ENCODE measurements around the gene SMIM1.

Gene SMIM1, protein sequence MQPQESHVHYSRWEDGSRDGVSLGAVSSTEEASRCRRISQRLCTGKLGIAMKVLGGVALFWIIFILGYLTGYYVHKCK

DNA sequence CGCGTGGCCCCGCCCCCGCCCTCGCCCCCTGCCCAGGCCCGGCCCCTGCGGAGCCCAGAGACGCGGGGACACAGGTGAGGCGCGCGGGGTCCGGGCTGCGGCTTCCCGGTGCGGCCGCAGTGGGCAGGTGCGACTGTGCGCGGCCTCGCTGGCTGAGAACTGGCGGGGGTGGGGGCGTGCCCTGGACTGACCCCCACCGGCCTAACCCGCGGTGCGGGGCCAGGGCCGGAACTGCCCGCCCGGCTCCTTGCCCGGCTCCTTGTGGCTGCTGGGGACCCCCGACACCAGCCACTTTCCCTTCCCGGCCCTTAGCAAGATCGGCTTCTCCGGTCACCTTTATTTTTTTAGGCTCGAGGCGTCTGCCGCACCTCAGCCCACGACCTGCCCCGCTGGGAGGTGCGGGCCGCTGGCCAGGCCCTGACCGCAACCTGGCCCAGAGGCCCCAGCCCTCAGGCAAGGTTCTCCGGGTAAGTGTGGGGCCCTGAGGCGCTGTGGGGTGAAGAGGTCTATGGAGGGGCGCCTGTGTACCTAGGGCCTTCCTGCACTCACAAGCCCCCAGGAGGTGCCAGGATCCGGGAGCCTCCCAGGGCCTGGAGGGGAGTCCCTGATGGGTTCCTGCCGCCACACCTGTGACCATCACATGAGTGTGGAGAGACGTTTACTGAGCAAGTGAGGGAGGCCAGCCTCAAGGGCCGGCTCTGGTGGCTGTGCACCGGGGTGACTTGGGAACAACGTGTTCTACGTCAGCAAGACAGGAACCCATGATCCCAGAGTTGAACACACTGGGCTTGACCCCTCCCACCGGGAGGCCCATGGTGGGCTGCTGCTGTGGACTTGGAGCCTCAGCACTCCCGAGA lies at the start of gene SMIM1:
Gene SMIM1 (plus strand): TSS at position 35 of the 857 bp plus-strand sequence. CDS start 2,625 bp downstream, outside the sequence.
- no peak for DNase-seq

DNA sequence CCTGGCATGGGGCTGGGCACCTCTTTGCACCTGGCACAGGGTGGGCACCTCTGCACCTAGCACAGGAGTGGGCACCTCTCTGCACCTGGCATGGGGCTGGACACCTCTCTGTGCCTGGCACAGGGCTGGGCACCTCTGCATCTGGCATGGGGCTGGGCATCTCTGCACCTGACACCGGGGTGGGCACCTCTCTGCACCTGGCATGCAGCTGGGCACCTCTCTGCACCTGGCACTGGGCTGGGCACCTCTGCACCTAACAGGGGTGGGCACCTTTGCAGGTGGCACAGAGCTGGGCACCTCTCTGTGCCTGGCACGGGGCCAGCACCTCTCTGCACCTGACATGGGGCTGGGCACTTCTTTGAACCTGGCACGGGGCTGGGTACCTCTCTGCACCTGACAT lies 49.7 kb upstream of the SMIM1 start:
- DNase-seq, result no peak

DNA sequence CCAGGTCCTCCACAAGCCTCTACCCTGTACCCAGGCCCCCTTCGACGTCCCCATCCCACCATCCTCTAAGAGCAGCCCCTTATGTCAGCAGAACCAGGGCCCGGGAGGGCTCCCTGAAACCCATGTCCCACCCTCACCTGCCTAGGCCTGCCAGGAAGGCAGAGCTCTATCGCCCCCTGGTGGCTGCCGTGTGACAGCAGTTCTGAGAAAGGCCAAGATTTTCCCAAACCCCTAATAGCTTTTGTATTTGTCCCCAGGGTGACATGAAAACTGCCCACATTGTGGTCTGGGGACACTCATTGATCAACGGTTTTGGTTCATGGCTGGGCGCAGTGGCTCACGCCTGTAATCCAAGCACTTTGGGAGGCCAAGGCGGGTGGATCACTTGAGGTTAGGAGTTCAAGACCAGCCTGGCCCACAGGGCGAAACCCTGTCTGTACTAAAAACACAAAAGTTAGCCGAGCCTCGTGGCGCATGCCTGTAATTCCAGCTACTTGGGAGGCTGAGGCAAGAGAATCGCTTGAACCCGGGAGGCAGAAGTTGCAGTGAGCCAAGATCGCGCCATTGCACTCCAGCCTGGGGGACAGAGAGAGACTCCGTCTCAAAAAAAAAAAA lies 48.0 kb upstream of the SMIM1 start:
- DNase-seq, result peak in 48 of 56 donors; percentile 14 to 84 (median 50)

DNA sequence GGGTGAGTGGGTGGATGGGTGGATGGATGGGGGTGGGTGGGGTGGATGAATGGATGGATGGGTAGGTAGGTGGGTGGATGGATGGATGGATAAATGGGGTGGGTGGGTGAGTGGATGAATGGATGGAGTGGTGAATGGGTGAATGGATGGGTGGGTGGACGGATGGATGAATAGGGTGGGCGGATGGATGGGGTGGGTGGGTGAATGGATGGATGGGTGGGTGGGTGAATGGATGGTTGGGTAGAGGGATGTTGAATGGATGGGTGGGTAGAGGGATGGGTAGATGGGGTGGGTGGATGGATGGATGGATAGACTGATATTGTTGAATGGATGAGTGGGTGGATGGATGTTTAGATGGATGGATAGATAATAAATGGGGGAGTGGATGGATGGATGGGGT lies 47.2 kb upstream of the SMIM1 start:
- no peak for DNase-seq

DNA sequence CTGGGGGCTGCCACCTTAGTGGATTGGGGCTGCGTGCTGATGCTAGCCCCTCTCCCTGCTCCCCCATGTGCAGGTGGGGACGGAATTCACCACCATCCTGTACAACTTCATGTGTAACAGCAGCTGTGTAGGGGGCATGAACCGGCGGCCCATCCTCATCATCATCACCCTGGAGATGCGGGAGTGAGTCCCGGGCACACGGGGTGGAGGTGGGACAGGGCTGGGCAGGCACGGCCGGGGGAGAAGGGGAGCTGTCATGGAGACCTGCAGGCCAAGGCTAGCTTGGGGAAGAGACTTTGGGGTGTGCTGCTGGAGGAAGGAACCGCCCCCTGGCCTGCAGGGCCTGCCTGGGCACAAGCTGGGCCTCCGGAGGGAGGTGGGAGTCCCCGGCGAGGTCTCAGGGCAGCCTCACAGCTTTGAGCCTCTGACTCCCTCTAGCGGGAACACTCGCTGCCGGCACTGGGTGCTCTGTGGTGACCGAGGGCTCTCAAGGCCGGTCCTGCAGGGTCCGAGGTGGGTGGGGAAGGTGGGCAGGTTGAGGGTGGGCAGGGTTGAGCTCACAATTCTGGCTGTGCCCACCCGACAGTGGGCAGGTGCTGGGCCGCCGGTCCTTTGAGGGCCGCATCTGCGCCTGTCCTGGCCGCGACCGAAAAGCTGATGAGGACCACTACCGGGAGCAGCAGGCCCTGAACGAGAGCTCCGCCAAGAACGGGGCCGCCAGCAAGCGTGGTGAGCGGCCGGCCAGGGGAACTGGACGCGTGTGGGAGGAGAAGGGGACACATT lies 45.3 kb upstream of the SMIM1 start:
- peak in 30 of 56 donors; percentile 6 to 74 (median 26) for DNase-seq

DNA sequence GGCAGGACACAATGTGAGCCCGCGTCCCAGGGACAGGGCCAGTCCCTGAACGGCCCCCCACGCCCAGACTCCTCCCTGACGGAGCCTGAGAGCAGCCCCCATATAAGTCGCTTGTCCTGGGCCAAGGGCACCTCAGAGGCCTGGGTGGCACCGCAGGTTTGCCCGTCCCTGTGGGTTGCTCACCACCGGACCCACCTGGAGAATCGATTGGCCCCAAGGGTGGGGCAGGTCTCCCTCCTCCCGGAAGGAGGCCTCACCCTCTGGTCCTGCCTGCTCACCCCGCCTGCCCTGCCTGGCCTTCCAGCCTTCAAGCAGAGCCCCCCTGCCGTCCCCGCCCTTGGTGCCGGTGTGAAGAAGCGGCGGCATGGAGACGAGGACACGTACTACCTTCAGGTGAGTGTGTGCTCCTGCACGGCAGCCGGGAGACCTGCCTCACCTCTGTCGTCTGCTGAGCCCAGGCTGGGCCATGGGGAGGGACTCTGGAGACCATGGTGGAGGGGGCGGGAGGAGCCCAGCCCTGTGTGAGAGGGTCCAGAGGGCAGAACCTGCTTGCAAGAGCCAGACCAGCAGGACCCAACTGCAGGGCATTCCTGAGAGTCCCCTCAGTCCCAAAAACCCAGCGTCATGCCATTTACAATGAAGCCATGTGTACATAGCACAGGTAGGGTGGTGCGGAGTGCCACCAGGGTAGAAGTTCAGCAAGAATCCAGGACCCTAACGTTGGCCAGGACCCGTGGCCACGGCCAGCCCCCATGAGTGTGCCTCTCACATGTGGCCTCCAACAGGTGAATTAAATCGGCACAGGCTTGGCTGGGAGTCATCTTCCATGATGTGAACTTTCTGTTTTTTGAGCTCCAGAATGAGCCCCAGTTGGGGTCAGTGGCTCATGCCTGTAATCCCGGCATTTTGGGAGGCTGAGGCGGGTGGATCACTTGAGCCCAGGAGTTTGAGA lies 44.4 kb upstream of the SMIM1 start:
- no peak for DNase-seq

DNA sequence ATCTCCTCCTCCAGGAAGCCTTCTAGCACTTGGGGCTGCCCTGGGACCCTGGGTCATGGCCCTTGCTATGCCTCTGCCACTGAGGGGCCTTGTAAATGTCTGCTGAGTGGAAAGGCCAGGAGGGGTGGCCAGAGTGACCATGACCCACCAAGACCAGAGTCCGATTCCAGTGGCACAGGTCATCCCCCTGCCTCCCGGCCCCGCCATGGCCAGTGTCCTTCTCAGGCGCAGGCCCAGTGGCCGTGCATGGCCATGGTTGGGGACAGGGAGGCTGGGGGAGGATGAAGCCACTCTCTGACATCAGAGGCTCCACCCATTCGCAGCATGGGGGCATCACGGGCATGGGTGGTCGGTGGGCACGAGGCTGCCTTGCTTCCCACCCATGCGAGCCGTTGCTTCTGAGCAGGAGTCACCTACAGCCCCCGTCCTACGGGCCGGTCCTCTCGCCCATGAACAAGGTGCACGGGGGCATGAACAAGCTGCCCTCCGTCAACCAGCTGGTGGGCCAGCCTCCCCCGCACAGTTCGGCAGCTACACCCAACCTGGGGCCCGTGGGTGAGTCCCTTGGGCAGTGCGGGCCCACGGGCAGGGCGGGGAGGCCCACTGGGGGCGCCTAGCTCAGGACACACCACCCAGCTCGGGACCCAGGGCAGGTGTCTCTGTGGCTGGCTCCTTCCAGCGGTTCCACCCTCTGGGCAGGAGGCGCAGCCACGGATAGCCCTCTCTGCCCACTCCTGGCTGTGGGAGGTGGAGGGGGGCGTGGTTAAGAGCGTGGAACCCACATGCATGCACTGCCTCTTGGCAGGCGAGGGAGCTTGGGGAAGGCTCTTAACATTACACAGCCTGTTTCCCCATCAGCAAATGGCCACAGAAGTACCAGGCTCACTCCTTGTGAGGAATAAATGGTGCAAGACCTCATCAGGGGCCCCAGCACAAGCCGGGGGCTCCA lies 42.7 kb upstream of the SMIM1 start:
- no peak for DNase-seq

DNA sequence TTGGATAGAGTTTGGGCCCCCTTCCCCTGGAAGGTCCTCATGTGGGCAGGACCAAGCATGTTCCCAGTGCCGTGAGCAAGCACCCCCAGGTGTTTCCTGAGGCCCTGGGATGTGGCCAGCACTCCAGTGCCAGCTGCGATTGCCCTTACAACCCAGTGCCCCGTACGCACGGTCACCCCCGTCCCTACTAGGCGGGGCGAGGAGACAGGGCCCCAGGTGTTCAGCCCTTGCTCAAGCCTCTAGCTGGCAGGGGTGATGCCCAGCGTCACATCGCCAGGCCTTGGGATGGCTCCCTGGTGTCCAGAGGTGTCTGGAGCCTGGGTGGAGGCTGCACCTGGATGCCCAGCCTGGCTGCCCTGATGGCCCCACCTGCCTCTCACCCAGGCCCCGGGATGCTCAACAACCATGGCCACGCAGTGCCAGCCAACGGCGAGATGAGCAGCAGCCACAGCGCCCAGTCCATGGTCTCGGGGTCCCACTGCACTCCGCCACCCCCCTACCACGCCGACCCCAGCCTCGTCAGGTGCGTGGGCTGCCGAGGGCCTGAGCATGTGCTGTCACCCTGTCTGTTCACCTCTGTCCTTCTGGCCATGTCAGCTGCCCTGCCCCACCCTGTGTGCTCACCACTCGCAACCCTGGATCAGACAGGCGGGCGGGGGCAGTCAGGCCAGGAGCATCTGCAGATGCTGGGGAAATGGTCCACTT lies 41.9 kb upstream of the SMIM1 start:
- no peak for DNase-seq

DNA sequence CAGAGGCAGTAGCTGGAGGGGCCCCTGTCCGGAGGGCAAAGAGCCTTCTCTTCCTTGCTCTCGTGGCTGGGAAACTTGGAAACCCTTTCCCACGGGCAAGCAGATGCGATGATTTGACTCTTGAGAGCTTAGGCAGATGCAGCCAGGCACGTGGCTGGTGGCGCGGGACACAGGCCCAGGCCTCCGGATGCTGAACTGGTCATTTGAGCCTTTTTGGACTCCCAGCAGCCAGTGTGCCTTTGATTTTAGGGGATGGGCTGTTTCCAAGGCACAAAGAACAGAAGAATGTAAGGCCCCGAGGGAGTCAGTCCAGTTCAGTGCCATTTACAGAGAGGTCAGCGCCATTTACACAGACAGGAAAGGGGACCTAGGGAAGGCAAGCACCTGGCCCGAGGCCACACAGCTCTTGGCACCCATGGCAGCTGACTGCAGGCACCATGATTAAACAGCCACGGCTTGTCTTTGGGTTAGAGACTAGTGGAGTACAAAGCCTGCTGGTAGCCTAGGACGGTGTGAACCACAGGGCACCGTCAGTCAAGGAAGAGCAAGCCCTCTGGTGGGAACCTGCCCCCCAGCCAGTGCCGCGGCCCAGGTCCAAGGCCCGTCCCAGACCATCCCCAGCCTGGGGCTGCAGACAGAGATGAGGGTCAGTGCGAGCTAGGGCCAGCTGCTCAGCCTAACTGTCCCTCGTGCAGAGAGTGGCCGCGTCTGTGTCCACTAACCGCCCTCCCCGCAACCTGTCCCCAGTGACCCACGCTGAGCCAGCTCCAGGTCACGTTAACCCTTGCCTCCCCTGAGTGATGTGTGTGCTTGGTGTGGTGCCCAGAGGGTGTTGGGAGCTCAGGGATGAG lies 40.7 kb upstream of the SMIM1 start:
- peak in 35 of 56 donors; percentile 6 to 65 (median 30) for DNase-seq

DNA sequence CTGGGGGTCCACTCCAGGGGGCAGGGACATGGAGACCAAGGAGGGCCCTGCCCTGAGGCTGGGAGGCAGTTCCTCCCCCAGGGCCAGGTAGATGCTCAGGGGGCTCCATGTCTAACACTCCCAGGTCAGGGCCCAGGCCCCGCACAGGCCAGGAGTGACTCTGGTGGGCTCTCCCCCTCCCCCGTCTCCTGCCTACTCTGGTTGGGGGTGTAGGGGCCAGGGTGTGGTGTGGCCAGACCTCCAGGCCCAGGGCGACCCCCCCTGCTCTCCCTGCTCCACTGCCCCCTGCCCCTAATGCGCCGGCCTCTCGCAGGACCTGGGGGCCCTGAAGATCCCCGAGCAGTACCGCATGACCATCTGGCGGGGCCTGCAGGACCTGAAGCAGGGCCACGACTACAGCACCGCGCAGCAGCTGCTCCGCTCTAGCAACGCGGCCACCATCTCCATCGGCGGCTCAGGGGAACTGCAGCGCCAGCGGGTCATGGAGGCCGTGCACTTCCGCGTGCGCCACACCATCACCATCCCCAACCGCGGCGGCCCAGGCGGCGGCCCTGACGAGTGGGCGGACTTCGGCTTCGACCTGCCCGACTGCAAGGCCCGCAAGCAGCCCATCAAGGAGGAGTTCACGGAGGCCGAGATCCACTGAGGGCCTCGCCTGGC lies 40.0 kb upstream of the SMIM1 start:
- no peak for DNase-seq

DNA sequence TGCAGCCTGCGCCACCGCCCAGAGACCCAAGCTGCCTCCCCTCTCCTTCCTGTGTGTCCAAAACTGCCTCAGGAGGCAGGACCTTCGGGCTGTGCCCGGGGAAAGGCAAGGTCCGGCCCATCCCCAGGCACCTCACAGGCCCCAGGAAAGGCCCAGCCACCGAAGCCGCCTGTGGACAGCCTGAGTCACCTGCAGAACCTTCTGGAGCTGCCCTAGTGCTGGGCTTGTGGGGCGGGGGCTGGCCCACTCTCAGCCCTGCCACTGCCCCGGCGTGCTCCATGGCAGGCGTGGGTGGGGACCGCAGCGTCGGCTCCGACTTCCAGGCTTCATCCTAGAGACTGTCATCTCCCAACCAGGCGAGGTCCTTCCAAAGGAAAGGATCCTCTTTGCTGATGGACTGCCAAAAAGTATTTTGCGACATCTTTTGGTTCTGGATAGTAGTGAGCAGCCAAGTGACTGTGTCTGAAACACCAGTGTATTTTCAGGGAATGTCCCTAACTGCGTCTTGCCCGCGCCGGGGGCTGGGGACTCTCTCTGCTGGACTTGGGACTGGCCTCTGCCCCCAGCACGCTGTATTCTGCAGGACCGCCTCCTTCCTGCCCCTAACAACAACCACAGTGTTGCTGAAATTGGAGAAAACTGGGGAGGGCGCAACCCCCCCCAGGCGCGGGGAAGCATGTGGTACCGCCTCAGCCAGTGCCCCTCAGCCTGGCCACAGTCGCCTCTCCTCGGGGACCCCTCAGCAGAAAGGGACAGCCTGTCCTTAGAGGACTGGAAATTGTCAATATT lies 39.3 kb upstream of the SMIM1 start:
- no peak for DNase-seq

DNA sequence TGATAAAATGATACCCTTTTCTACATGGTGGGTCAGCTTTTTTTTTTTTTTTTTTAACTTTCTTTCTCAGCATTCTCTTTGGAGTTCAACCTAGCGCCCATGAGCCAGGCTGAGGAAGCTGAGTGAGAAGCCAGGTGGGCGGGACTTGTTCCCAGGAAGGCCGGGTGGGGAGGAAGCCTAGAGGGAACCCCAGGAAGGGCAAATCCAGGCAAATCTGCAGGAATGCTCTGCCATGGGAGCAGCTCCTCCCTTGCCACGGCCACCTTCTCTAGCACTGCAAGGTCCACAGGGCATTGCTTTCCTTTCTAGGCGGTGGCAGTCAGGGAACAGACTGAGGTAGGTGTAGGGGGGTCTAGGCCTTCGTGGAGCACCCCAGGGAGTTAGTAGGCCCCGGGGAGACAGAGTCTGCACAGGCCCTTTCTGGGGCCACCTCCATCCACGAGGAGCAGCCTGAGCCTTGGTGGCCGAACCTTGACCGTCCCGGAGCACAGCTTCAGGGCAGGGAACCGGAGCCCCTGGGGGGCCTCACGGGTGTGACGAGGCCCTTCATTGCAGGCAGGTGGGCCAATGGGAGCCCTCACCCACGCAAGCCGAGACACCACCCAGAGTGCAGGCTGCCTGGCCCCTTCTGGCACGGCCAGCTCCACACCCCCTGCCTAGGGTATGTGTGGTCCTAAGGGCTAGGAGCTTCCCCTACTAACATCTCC lies 38.5 kb upstream of the SMIM1 start:
- DNase-seq, result no peak

DNA sequence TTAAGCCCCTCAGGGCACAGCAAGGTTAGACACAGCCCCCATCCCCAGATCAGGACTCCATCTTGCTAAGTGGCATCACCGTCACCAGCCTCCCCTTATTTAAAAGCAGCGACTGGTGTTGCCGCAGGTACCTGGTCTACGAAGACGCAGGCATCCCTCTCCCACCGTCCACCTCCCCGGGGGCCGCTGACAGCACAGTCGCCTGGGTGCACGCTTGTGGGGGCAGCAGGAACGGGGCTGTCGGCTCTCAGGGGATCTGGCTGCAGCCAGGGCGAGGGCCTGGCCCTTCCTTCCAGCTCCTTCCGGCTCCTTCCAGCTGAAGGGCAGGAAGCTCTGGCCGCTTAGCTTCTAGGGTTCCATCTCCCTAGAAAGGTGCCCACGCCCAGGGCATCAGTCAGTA lies 37.9 kb upstream of the SMIM1 start:
- DNase-seq, result no peak

DNA sequence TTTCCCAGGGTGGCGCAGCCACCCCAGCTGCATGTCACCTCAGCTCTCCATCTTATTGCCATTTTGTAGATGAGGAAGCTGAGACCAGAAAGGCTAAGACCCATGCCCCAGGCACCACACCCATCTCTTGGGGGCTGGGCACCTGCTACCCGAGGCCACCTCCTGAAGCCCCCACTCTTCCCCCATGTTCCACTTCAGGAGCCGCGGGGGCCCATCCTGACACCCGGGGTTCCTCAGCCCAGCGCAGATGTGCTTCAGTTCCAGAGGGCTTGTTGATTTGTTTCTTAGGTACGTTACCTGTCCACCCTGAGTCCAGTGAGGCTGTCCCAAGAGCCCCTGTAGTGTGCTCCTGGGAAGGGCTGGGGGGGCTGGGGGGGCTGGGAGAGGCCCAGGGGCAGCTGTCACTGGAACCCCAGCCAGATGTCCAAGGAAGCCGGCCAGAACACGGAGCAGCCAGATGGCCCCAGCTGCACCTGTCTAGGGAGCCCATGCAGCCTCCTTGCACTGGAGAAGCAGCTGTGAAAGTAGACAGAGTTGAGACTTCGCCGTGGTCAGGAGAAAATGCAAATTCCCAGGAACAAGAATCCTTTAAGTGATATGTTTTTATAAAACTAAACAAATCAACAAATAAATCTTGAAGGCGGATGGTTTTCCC lies 37.4 kb upstream of the SMIM1 start:
- no peak for DNase-seq

DNA sequence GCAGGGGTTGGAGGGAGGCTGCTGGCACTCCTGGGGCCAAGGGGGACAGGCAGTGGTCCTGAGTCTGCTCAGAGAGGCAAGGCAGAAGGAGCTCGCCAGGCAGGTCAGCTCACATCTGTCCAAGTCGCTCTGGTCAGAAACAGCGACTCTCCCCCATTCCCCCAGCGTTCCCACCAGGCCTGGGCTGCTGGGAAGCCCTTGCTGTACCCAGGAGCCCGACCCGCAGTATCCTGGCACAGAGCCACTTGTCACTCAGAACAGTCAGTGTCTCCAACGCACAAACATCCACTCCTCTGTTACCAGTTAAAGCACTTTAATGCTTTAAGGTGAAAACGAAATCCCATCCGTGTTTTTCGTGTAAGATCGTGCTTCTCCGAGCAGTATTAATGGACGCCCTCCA lies 36.9 kb upstream of the SMIM1 start:
- DNase-seq, result no peak
